Measurements from ENCODE around the gene GTF3C4.

The GTF3C4 gene

GRCh38 chr9:132732326-132733259 lies 62.3 kb downstream of the GTF3C4 start:
- DNase-seq (ENCODE audit: low spot score) = no peak

DNA sequence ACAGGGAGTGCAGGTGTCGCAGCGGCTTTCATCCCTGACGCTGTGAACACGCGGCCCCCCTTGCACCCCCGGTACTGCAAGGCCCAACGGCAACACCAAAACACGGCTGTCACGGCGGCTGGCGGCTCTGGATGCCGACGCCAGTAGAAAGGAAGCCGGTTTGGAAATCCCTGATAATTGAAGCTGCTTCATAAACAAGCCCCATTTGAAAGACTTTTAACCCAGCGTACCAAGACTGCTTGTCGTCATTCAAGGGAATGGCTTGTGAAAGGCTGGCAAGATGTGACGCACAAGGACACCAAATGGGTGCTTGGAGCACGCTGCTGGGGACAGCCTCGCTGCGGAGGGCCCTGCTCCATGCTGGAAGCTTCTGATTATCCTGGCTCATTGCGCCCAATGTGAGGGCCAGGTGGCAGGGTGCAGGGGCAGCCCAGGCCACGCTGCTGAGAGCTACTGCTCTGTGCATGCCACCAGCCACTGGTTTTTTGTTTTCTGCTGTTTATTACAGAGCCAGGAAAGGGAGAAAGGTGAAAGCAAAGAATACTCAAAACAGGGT lies 63.1 kb downstream of the GTF3C4 start:
- no peak for DNase-seq (ENCODE audit: low spot score)

GRCh38 chr9:132739710-132740310 lies 69.5 kb downstream of the GTF3C4 start:
- no peak for DNase-seq (ENCODE audit: low spot score)

DNA sequence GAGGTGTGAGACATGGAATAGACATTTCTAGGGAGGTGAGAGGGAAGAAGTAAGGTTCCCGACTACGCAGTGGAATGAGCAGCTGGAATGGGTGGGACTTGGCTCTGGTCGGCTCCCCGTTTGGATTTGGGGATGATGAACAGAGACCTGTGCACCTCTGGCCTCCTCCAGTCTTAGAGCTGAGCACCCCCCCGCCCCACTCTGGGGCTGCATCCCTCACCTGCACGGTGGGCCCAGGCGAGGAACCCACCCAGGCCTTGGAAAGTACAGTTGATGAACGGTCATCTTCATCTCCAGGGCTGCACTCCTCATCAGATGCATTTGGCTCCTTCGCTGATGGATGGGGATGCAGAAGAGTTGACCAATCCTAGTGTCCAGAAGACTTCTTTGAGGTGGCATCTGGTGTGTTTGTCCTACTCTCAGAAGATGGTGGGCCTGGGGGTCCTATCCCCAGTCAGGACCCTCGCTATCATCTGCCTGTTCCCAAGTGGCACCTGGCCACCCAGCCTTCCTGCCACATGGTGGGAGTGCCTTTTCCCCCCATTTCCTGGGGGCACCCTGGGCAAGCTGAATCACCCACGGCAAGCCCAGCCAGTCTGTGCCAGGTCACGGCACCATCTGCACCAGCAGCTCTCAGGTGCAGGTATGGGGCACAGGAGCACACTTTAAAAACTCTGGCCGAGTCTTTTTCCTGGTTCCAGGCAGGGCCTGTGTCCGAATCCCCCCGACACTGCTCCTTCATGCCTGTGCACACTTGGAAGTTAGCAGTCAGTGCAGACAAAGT lies 70.5 kb downstream of the GTF3C4 start:
- no peak for DNase-seq (ENCODE audit: low spot score)

GRCh38 chr9:132742821-132743311 lies 72.6 kb downstream of the GTF3C4 start:
- no peak for DNase-seq (ENCODE audit: low spot score)

- DNase-seq (ENCODE audit: low spot score) = no peak
These were observed 73.7 kb downstream of the GTF3C4 start for GRCh38 chr9:132743931-132744479.

Data from germinal center (tissue), 1 donor.